OCI-LY3 (cell line): Measurements from ENCODE around the gene FAH.

ENCODE experiments used
- CTCF ChIP-seq: fragments of 200-600, 300-600 bp; sonication (generic); IDR thresholded peaks from 2 replicates; pipeline ENCODE4 v1.5.1; 2014; ENCODE audit warnings: antibody characterized with exemption, low read length, low read depth
- EZH2phosphoT487 ChIP-seq: fragments of 200-600 bp; shearing (Covaris generic); IDR thresholded peaks from 2 replicates; pipeline ENCODE4 v1.6.1; 2018; ENCODE audit warnings: antibody characterized with exemption, mixed run types, low read depth

GRCh38 chr15:80107774-80108173 lies 45.0 kb upstream of the FAH start:
- TF ChIP-seq CTCF, result no peak
- TF ChIP-seq EZH2phosphoT487, result no peak
